Motor neuron (in vitro differentiated cells): ENCODE data around the gene THSD7A. TPM values are rescaled to one million over a fixed set of nuclear protein-coding genes. Genes with fewer than 3 reads are reported as not detected.

Source experiments
- ATAC-seq, 8 experiments: fragments of 200-7000 bp; cut with Tn5 transposase; replicated peaks in 6 of 8; 2 replicates each; pipeline ENCODE4 v1.8.0; 2021; ENCODE audit warnings: mild to moderate bottlenecking in 8 of 8, moderate library complexity in 8 of 8
- H3K27ac ChIP-seq, 2 donors: fragments of 250-450 bp; sonication (Bioruptor Pico); 2 replicates each; pipeline ENCODE4 v1.9.0; 2021; ENCODE audit warnings: antibody characterized with exemption in 2 of 2, mild to moderate bottlenecking in 2 of 2, moderate library complexity in 1 of 2
- H3K4me1 ChIP-seq, 2 donors: fragments of 250-450 bp; sonication (Bioruptor Pico); replicated peaks in 1 of 2; 2 replicates each; pipeline ENCODE4 v1.6.1; 2021; ENCODE audit warnings: antibody characterized with exemption in 2 of 2, mild to moderate bottlenecking in 2 of 2, moderate library complexity in 1 of 2
- H3K4me3 ChIP-seq, 5 donors: fragments of 250-450 bp; sonication (Bioruptor Pico); 2 replicates each; pipeline ENCODE4 v1.9.0; 2021; ENCODE audit warnings: antibody characterized with exemption in 5 of 5, mild to moderate bottlenecking in 5 of 5, moderate library complexity in 4 of 5
- WGBS, 10 experiments: fragments of 450-650 bp; shearing (Covaris generic); methylation state at CpG; one replicate each; pipeline ENCODE4 v1.0.0; 2022; 5-methylcytosine and 5-hydroxymethylcytosine counted together
- in situ Hi-C, 9 experiments: fragments of 400-800 bp; cut with MboI; loops; one replicate each; pipeline ENCODE4 v1.15.0; 2021; ENCODE audit warnings: low sequenced_read_pairs in 9 of 9, low pct_unique_long_range_greater_than_20kb in 2 of 9; ENCODE audit not compliant: unreplicated experiment in 9 of 9
- total RNA-seq, 8 experiments: library from RNA; unstranded; fragments of 300-600 nt; gene quantifications; 2 replicates each; pipeline versions ENCODE4 v1.2.3 to v1.2.4, GENCODE V29; 2022

THSD7A gene
- total RNA-seq, 8 experiments from 2014 or later: 1.1 to 24.7 (median 9.6) TPM

DNA sequence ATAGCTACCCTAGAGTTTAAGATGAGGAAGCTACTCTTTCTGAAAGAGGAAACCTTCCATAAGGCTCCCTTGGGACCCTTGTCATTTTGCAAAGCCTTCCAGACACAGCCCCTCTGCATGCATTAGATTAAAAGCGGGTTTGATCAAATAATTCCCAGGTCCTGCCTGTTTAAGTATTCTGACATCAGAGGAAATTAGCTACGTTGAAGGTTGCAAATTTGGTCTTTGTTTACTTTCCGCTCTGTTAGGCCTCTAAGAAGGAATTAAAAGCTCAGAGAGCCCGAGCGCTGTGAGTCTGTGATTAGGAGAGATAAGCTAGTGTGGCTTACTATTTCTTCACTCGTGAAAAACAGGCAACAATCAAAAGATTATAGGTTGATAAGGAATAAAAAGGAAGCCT, 1.4 kb upstream of the THSD7A start:
- peak overlapping the region; percentile 25 to 61 for H3K27ac ChIP-seq
- in situ Hi-C loops: loop anchor here in 3 of 9 experiments (10.0 to 25.0 kb wide), 4 partner anchors 396 to 654 kb away; no protein-coding TSS in a partner anchor
- H3K4me1 ChIP-seq: peaks cover 8 to 36% of the 10 kb centered on the region in 2 donors

GRCh38 chr7:11831156-11831735, 752 bp downstream of the THSD7A start:
- Histone ChIP-seq H3K27ac (peak overlapping the region; percentile 75 to 85), H3K4me1 (peaks cover 8 to 36% of the 10 kb centered on the region in 2 donors), H3K4me3 (peak overlapping the region; percentile 45 to 70 (median 47))
- ATAC-seq: peak; percentile 0 to 49 (median 4)
- in situ Hi-C loops: loop anchor here in 3 of 9 experiments (10.0 to 25.0 kb wide), 4 partner anchors 394 to 656 kb away; no protein-coding TSS in a partner anchor
- 0 to 33% (median 9%) methylated on average over 2 to 7 of the region's 8 CpGs; no CpG with 5 or more reads in 2 of the 10 experiments for WGBS, 10 experiments

More for the DNA sequence above, 1.4 kb upstream of the THSD7A start:
- H3K4me3 ChIP-seq: no peak overlapping the region
- WGBS, 10 experiments: 15 to 65% (median 39%) methylated on average over 1 to 6 of the region's 6 CpGs; no CpG with 5 or more reads in 1 of the 10 experiments
- peak in 2 of 8 experiments; percentile 2 for ATAC-seq

GRCh38 chr7:11830582-11831155, 1.3 kb downstream of the THSD7A start:
- H3K27ac ChIP-seq: no peak overlapping the region

DNA sequence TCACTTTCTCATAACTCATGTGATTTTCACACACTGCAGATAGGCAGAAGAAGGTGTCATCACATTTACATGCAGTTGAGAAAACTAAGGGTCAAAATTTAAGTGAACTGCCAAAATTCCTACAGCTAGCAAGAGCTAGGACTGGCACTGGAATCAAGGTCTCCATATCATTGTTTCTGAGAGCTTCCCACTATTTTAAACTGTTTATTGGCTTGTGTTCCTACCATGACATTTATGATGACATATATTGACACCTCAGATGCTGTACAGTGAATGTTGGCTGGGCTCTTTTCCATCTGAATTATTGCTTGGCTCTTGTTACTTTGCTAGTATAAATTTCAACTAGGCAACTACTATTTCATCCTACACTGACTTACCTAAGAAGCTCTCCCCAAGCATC, 2.0 kb downstream of the THSD7A start:
- Histone ChIP-seq H3K27ac (no peak overlapping the region), H3K4me1 (peaks cover 8 to 36% of the 10 kb centered on the region in 2 donors), H3K4me3 (peak overlapping the region; percentile 45 to 70 (median 47))
- no peak for ATAC-seq
- in situ Hi-C loops: loop anchor here in 3 of 9 experiments (10.0 to 25.0 kb wide), 4 partner anchors 393 to 657 kb away; no protein-coding TSS in a partner anchor

More at GRCh38 chr7:11830582-11831155, 1.3 kb downstream of the THSD7A start:
- no peak for ATAC-seq
- peaks cover 8 to 36% of the 10 kb centered on the region in 2 donors for H3K4me1 ChIP-seq
- WGBS, 10 experiments: 0 to 50% (median 2%) methylated on average over 1 to 7 of the region's 7 CpGs; no CpG with 5 or more reads in 1 of the 10 experiments
- peak overlapping the region; percentile 45 to 70 (median 47) for H3K4me3 ChIP-seq
- in situ Hi-C loops: loop anchor here in 3 of 9 experiments (10.0 to 25.0 kb wide), 4 partner anchors 393 to 657 kb away; no protein-coding TSS in a partner anchor

DNA sequence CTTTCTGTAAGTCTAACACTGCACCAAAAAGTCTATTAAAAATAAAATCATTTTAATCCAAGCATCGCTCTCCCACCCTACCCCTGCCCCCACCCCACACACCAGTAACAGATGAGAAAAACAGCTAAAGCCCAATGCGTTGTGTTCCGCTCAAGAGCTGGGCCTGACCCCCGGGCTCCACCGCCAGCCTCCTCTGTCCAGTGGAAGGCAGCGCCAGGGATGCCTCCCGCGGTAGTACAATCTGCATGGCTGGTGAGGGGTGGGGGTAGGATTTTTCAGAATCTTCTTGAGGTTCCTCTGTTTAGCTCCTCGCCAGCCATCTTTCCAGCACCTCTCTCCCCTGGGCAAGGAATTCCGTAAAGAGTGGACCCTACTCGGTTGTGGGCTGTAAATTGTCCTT, 12.1 kb downstream of the THSD7A start:
- 60 to 100% (median 86%) methylated on average over 1 to 2 of the region's 11 CpGs; no CpG with 5 or more reads in 5 of the 10 experiments for WGBS, 10 experiments
- H3K4me1 ChIP-seq: no peaks in the 10 kb centered on the region
- no peak overlapping the region for H3K4me3 ChIP-seq
- no peak overlapping the region for H3K27ac ChIP-seq
- in situ Hi-C loops: loop anchor here in 1 of 9 experiments (25.0 kb wide), 1 partner anchor 383 kb away; no protein-coding TSS in a partner anchor
- no peak for ATAC-seq

- H3K27ac ChIP-seq: no peak overlapping the region
- WGBS, 10 experiments: 36 to 100% (median 93%) methylated on average over 1 to 5 of the region's 5 CpGs
- H3K4me1 ChIP-seq: peaks cover 0 to 2% of the 10 kb centered on the region in 2 donors
- no peak overlapping the region for H3K4me3 ChIP-seq
- peak in 1 of 8 experiments; percentile 41 for ATAC-seq
- in situ Hi-C loops: loop anchor here in 1 of 9 experiments (25.0 kb wide), 1 partner anchor 382 kb away; no protein-coding TSS in a partner anchor
Measured at GRCh38 chr7:11819271-11819670, 12.7 kb downstream of the THSD7A start.

- ATAC-seq: no peak
- H3K4me3 ChIP-seq: no peak overlapping the region
- no peak overlapping the region for H3K27ac ChIP-seq
- in situ Hi-C loops: loop anchor here in 1 of 9 experiments (25.0 kb wide), 1 partner anchor 381 kb away; no protein-coding TSS in a partner anchor
- peaks cover 0 to 6% of the 10 kb centered on the region in 2 donors for H3K4me1 ChIP-seq
- 40 to 100% (median 80%) methylated on average over 1 to 2 of the region's 4 CpGs; no CpG with 5 or more reads in 3 of the 10 experiments for WGBS, 10 experiments
Measured at GRCh38 chr7:11818281-11818680, 13.7 kb downstream of the THSD7A start.

DNA sequence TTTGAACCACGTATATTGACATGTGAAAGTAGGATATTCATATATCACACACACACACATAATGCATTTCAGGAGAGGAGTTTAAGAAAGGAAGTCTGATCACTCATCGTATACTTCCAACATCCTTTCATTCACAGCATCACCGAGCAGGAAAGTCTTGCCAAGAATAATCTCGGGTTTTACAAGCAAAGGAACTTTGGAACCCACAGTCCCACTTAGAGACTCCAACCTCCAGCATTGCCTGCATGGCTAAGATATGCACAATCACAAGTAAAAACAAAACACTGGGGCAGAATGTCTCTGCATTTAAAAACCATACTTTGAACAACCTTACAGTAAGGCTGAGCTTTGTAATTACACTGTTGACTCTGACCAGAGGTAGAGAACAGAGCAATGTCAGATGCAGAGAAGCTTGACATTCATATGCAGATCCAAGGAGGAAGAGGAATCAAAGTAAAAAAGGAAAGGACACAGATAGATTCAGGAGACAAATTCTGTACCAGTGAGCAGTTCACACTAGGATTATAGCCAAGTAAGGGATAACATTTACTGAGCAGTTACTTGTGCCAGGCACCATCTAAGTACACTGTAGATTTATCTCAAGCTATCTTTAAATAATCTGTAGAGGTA, 14.8 kb downstream of the THSD7A start:
- no peak overlapping the region for H3K27ac ChIP-seq
- no peak overlapping the region for H3K4me3 ChIP-seq
- 25 to 100% (median 50%) methylated on average over 1 to 4 of the region's 4 CpGs; no CpG with 5 or more reads in 3 of the 10 experiments for WGBS, 10 experiments
- in situ Hi-C loops: loop anchor here in 1 of 9 experiments (25.0 kb wide), 1 partner anchor 380 kb away; no protein-coding TSS in a partner anchor
- H3K4me1 ChIP-seq: peaks cover 0 to 6% of the 10 kb centered on the region in 2 donors
- ATAC-seq: peak in 1 of 8 experiments; percentile 24

DNA sequence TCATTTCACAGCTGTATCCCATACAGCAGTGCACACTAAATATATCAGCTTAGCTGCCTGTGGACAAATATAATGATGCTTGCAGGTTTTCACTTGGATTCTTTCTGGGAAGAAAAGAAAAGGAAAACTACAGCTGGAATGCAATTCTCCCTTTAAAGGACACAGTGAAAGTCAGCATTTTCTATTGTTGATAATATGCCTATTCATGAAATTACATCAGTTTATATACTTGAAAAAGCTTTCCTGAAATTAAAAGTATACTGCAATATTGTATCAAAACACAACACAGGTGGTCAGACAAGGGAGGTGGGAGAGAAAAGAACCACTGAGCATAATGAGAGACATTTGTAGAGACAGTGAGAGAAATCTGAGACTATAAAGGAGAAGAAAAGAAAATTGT, 20.3 kb downstream of the THSD7A start:
- no peak overlapping the region for H3K27ac ChIP-seq
- H3K4me1 ChIP-seq: peaks cover 0 to 9% of the 10 kb centered on the region in 2 donors
- ATAC-seq: no peak
- in situ Hi-C loops: loop anchor here in 1 of 9 experiments (25.0 kb wide), 1 partner anchor 374 kb away; no protein-coding TSS in a partner anchor
- no peak overlapping the region for H3K4me3 ChIP-seq

GRCh38 chr7:11810043-11810625, 21.9 kb downstream of the THSD7A start:
- H3K27ac ChIP-seq: no peak overlapping the region
- 88 to 100% (median 100%) methylated on average over 1 to 4 of the region's 4 CpGs; no CpG with 5 or more reads in 5 of the 10 experiments for WGBS, 10 experiments
- ATAC-seq: no peak
- no peak overlapping the region for H3K4me3 ChIP-seq
- in situ Hi-C loops: loop anchor here in 1 of 9 experiments (25.0 kb wide), 1 partner anchor 373 kb away; no protein-coding TSS in a partner anchor
- peaks cover 0 to 9% of the 10 kb centered on the region in 2 donors for H3K4me1 ChIP-seq

DNA sequence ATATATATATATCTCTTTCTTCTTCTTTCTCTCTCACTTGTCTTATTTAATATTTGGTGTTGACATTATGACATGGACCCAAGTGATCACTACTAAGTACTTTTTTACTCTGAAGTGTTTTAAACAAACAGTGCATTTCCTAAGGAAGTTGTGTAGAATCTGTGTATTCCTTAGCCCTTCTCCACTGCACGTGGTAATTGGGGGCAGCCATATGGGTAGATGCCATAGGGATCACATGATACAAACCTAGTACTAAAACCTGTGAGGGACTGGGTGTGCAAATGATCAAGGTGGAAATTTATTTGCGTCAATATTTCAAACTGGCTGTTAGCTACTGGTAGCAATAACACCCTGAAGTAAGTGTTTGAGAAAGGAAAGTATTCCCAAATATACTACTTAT, 25.0 kb downstream of the THSD7A start:
- H3K4me1 ChIP-seq: peaks cover 0 to 4% of the 10 kb centered on the region in 2 donors
- ATAC-seq: no peak
- no peak overlapping the region for H3K4me3 ChIP-seq
- 33 to 100% (median 73%) methylated on average over 1 to 2 of the region's 2 CpGs for WGBS, 10 experiments
- in situ Hi-C loops: loop anchor here in 1 of 9 experiments (25.0 kb wide), 1 partner anchor 370 kb away; no protein-coding TSS in a partner anchor
- no peak overlapping the region for H3K27ac ChIP-seq

DNA sequence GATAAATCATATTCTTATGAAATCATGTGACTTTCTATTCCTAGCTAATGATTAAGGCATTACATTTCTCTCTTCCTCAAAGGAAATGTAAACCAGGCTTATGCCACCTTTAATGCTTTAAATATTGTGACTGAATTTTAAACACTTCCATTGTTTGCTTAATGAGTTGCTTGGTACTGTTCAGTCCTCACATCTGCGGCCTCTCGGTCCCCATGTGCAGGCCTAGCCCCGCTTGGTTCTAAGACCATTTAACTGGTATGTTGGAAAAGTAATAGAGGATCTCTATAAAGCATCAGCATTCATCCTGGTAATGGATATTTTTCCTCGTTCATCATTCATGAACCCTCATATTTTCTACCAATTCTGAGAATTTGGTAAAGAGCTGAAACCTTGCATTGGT, 27.4 kb downstream of the THSD7A start:
- no peak overlapping the region for H3K4me3 ChIP-seq
- in situ Hi-C loops: loop anchor here in 1 of 9 experiments (25.0 kb wide), 1 partner anchor 367 kb away; no protein-coding TSS in a partner anchor
- no peaks in the 10 kb centered on the region for H3K4me1 ChIP-seq
- WGBS, 10 experiments: 33 to 100% (median 90%) methylated on average over 1 to 4 of the region's 4 CpGs; no CpG with 5 or more reads in 1 of the 10 experiments
- no peak overlapping the region for H3K27ac ChIP-seq
- ATAC-seq: peak in 2 of 8 experiments; percentile 52 to 55
